ENCODE data around the gene PSEN1. TPM values are rescaled to one million over a fixed set of nuclear protein-coding genes. Genes with fewer than 3 reads are reported as not detected.
A peak's percentile ranks its signal among the peaks of the same experiment; 100 is the strongest.

PSEN1 gene
- total RNA-seq, 2 experiments from 2014 or later: 30.3 to 31.6 TPM

- peaks cover 63% of the 10 kb centered on the region for H3K27me3 Mint-ChIP-seq
- peak overlapping the region; percentile 30 for H3K4me3 Mint-ChIP-seq
- CTCF ChIA-PET: no interaction called here
- POLR2A ChIA-PET: no interaction called here
- H3K36me3 Mint-ChIP-seq: no peaks in the 10 kb centered on the region
- intact Hi-C loops (cut with micrococcal nuclease): no loop called here
- H3K27ac Mint-ChIP-seq: no peak overlapping the region
- H3K9me3 Mint-ChIP-seq: no peaks in the 10 kb centered on the region
- no peak for DNase-seq
- peaks cover 12% of the 10 kb centered on the region for H3K4me1 Mint-ChIP-seq (ENCODE audit: low read depth)
These were observed 100.5 kb downstream of the PSEN1 start for GRCh38 chr14:73236752-73237218.

GRCh38 chr14:73237219-73237785 is 101.0 kb downstream of the PSEN1 start, which contains the start of gene PAPLN:
PAPLN (plus strand) TSS chr14:73237506; CDS start chr14:73239779, 2,273 bp downstream.
- H3K36me3 Mint-ChIP-seq: no peaks in the 10 kb centered on the region
- CTCF ChIA-PET: interaction anchor here (1.5 kb wide), 1 partner anchor 235 kb away, joined by 3 read pairs; no protein-coding TSS in a partner anchor
- peaks cover 12% of the 10 kb centered on the region for H3K4me1 Mint-ChIP-seq (ENCODE audit: low read depth)
- POLR2A ChIA-PET: interaction anchor here (0.7 kb wide), 1 partner anchor 255 kb away, joined by 3 read pairs; no protein-coding TSS in a partner anchor
- no peaks in the 10 kb centered on the region for H3K9me3 Mint-ChIP-seq
- intact Hi-C loops (cut with micrococcal nuclease): no loop called here
- H3K4me3 Mint-ChIP-seq: peak within 1 kb of the TSS; percentile 30
- H3K27me3 Mint-ChIP-seq: peaks cover 65% of the 10 kb centered on the region
- no peak for DNase-seq
- H3K27ac Mint-ChIP-seq: no peak within 1 kb of the TSS

- no peak for DNase-seq
- POLR2A ChIA-PET: interaction anchor here (0.7 to 1.1 kb wide), 2 partner anchors 16 to 255 kb away, joined by 3 read pairs; no protein-coding TSS in a partner anchor
- Mint-ChIP-seq H3K36me3 (no peaks in the 10 kb centered on the region), H3K27me3 (peaks cover 67% of the 10 kb centered on the region), H3K9me3 (no peaks in the 10 kb centered on the region), H3K4me3 (no peak overlapping the region), H3K27ac (no peak overlapping the region), H3K4me1 (ENCODE audit: low read depth) (peaks cover 16% of the 10 kb centered on the region)
- intact Hi-C loops (cut with micrococcal nuclease): no loop called here
- CTCF ChIA-PET: interaction anchor here (1.5 kb wide), 1 partner anchor 234 kb away, joined by 3 read pairs; no protein-coding TSS in a partner anchor
These were observed 101.6 kb downstream of the PSEN1 start for GRCh38 chr14:73237786-73238423.

- Mint-ChIP-seq H3K36me3 (no peaks in the 10 kb centered on the region), H3K9me3 (no peaks in the 10 kb centered on the region), H3K27ac (no peak overlapping the region), H3K4me3 (no peak overlapping the region), H3K27me3 (peaks cover 70% of the 10 kb centered on the region), H3K4me1 (ENCODE audit: low read depth) (peaks cover 19% of the 10 kb centered on the region)
- CTCF ChIA-PET: interaction anchor here (0.7 to 1.5 kb wide), 2 partner anchors 57 to 234 kb away, joined by 3 read pairs; no protein-coding TSS in a partner anchor
- intact Hi-C loops (cut with micrococcal nuclease): no loop called here
- peak; percentile 28 for DNase-seq
- POLR2A ChIA-PET: interaction anchor here (1.1 kb wide), 1 partner anchor 16 kb away, joined by 3 read pairs; no protein-coding TSS in a partner anchor
These were observed 102.1 kb downstream of the PSEN1 start for GRCh38 chr14:73238424-73238852.

- H3K4me3 Mint-ChIP-seq: no peak overlapping the region
- CTCF ChIA-PET: interaction anchor here (0.7 to 1.5 kb wide), 2 partner anchors 56 to 233 kb away, joined by 3 read pairs; no protein-coding TSS in a partner anchor
- peaks cover 71% of the 10 kb centered on the region for H3K27me3 Mint-ChIP-seq
- no peaks in the 10 kb centered on the region for H3K36me3 Mint-ChIP-seq
- POLR2A ChIA-PET: interaction anchor here (1.1 kb wide), 1 partner anchor 17 kb away, joined by 3 read pairs; no protein-coding TSS in a partner anchor
- H3K9me3 Mint-ChIP-seq: no peaks in the 10 kb centered on the region
- peaks cover 21% of the 10 kb centered on the region for H3K4me1 Mint-ChIP-seq (ENCODE audit: low read depth)
- intact Hi-C loops (cut with micrococcal nuclease): no loop called here
- no peak overlapping the region for H3K27ac Mint-ChIP-seq
- DNase-seq: no peak
These were observed 102.6 kb downstream of the PSEN1 start for GRCh38 chr14:73238941-73239340.

- intact Hi-C loops (cut with micrococcal nuclease): no loop called here
- peaks cover 21% of the 10 kb centered on the region for H3K4me1 Mint-ChIP-seq (ENCODE audit: low read depth)
- no peak for DNase-seq
- H3K9me3 Mint-ChIP-seq: no peaks in the 10 kb centered on the region
- no peak overlapping the region for H3K4me3 Mint-ChIP-seq
- peaks cover 75% of the 10 kb centered on the region for H3K27me3 Mint-ChIP-seq
- H3K36me3 Mint-ChIP-seq: no peaks in the 10 kb centered on the region
- ChIA-PET CTCF (interaction anchor here (0.7 to 1.1 kb wide), 2 partner anchors 22 to 232 kb away, joined by 3 to 4 read pairs; no protein-coding TSS in a partner anchor), POLR2A (no interaction called here)
- no peak overlapping the region for H3K27ac Mint-ChIP-seq
These were observed 103.3 kb downstream of the PSEN1 start for GRCh38 chr14:73239393-73240241.

GRCh38 chr14:73240816-73241480 is 104.6 kb downstream of the PSEN1 start:
- Mint-ChIP-seq H3K9me3 (no peaks in the 10 kb centered on the region), H3K4me3 (no peak overlapping the region), H3K4me1 (ENCODE audit: low read depth) (peaks cover 21% of the 10 kb centered on the region), H3K27me3 (peaks cover 69% of the 10 kb centered on the region), H3K36me3 (no peaks in the 10 kb centered on the region), H3K27ac (no peak overlapping the region)
- CTCF ChIA-PET: interaction anchor here (0.8 to 1.1 kb wide), 2 partner anchors 9 to 231 kb away, joined by 3 read pairs; no protein-coding TSS in a partner anchor
- intact Hi-C loops (cut with micrococcal nuclease): no loop called here
- POLR2A ChIA-PET: no interaction called here
- no peak for DNase-seq

- H3K36me3 Mint-ChIP-seq: no peaks in the 10 kb centered on the region
- peaks cover 65% of the 10 kb centered on the region for H3K27me3 Mint-ChIP-seq
- ChIA-PET POLR2A (no interaction called here), CTCF (no interaction called here)
- DNase-seq: no peak
- H3K4me3 Mint-ChIP-seq: no peak overlapping the region
- H3K9me3 Mint-ChIP-seq: no peaks in the 10 kb centered on the region
- H3K4me1 Mint-ChIP-seq (ENCODE audit: low read depth): peaks cover 23% of the 10 kb centered on the region
- no peak overlapping the region for H3K27ac Mint-ChIP-seq
- intact Hi-C loops (cut with micrococcal nuclease): no loop called here
These were observed 105.3 kb downstream of the PSEN1 start for GRCh38 chr14:73241481-73242165.

- Mint-ChIP-seq H3K27ac (no peak overlapping the region), H3K36me3 (no peaks in the 10 kb centered on the region), H3K9me3 (no peaks in the 10 kb centered on the region), H3K4me3 (no peak overlapping the region), H3K4me1 (ENCODE audit: low read depth) (peaks cover 24% of the 10 kb centered on the region), H3K27me3 (peaks cover 66% of the 10 kb centered on the region)
- intact Hi-C loops (cut with micrococcal nuclease): no loop called here
- peak; percentile 36 for DNase-seq
- ChIA-PET POLR2A (no interaction called here), CTCF (interaction anchor here (0.6 to 1.0 kb wide), 2 partner anchors 17 to 53 kb away, joined by 3 read pairs; no protein-coding TSS in a partner anchor)
These were observed 106.1 kb downstream of the PSEN1 start for GRCh38 chr14:73242357-73242901.

- DNase-seq: no peak
- ChIA-PET CTCF (interaction anchor here (1.0 kb wide), 1 partner anchor 52 kb away, joined by 3 read pairs; no protein-coding TSS in a partner anchor), POLR2A (no interaction called here)
- intact Hi-C loops (cut with micrococcal nuclease): no loop called here
- Mint-ChIP-seq H3K36me3 (no peaks in the 10 kb centered on the region), H3K27me3 (peaks cover 65% of the 10 kb centered on the region), H3K4me1 (ENCODE audit: low read depth) (peaks cover 28% of the 10 kb centered on the region), H3K27ac (no peak overlapping the region), H3K4me3 (no peak overlapping the region), H3K9me3 (no peaks in the 10 kb centered on the region)
These were observed 107.0 kb downstream of the PSEN1 start for GRCh38 chr14:73243341-73243740.

- Mint-ChIP-seq H3K4me3 (no peak overlapping the region), H3K36me3 (no peaks in the 10 kb centered on the region), H3K9me3 (no peaks in the 10 kb centered on the region), H3K27ac (no peak overlapping the region), H3K27me3 (peaks cover 62% of the 10 kb centered on the region), H3K4me1 (ENCODE audit: low read depth) (peaks cover 26% of the 10 kb centered on the region)
- ChIA-PET POLR2A (no interaction called here), CTCF (interaction anchor here (0.6 to 1.4 kb wide), 3 partner anchors 18 to 228 kb away, joined by 3 to 5 read pairs (median 3); no protein-coding TSS in a partner anchor)
- intact Hi-C loops (cut with micrococcal nuclease): no loop called here
- DNase-seq: no peak
These were observed 107.4 kb downstream of the PSEN1 start for GRCh38 chr14:73243748-73244147.
